Sigmoid colon (tissue), 7 donors: ENCODE results near the gene ADARB2. TPM values are rescaled to one million over a fixed set of nuclear protein-coding genes. Genes with fewer than 3 reads are reported as not detected.

Source experiments
- DNase-seq: peaks from one replicate; pipeline ENCODE4 v3.0.0-alpha.2; 2019
- H3K27ac ChIP-seq, 4 donors: fragments of 200-600 bp; sonication (generic); one replicate each; pipeline ENCODE4 v1.5.1; 2016 to 2019; ENCODE audit warnings: mild to moderate bottlenecking in 1 of 4
- H3K27me3 ChIP-seq, 3 donors: fragments of 200-600 bp; sonication (generic); one replicate each; pipeline ENCODE4 v1.5.1; 2019; ENCODE audit warnings: mild to moderate bottlenecking in 1 of 3
- H3K36me3 ChIP-seq, 4 donors: fragments of 200-600 bp; sonication (generic); one replicate each; pipeline ENCODE4 v1.5.1; 2016 to 2019
- H3K4me1 ChIP-seq, 4 donors: fragments of 200-600 bp; sonication (generic); one replicate each; pipeline ENCODE4 v1.5.1; 2017 to 2019
- H3K4me3 ChIP-seq, 4 donors: fragments of 200-600 bp; sonication (generic); one replicate each; pipeline ENCODE4 v1.5.1; 2017 to 2019; ENCODE audit warnings: mild to moderate bottlenecking in 2 of 4, moderate library complexity in 1 of 4
- H3K9me3 ChIP-seq, 4 donors: fragments of 200-600 bp in 3 of 4; sonication (generic) in 3 of 4; one replicate each; pipeline versions ENCODE4 v1.5.1 to v1.6.1; 2013 to 2019
- CTCF ChIP-seq, 4 experiments: fragments of 450-650 bp in 3 of 4; fragments of 200-600 bp in 1 of 4; IDR thresholded peaks; one replicate each; pipeline ENCODE4 v1.5.1; 2016 to 2019; ENCODE audit warnings: antibody characterized with exemption in 4 of 4, mild to moderate bottlenecking in 3 of 4, moderate library complexity in 2 of 4
- EP300 ChIP-seq, 4 donors: sonication (generic); formaldehyde crosslinking; IDR thresholded peaks; one replicate each; pipeline ENCODE4 v1.6.1; 2017; ENCODE audit warnings: antibody characterized with exemption in 4 of 4
- POLR2A ChIP-seq, 2 donors: fragments of 450-650 bp; IDR thresholded peaks; one replicate each; pipeline ENCODE4 v1.6.1; 2016; ENCODE audit warnings: antibody characterized with exemption in 2 of 2, mild to moderate bottlenecking in 2 of 2, moderate library complexity in 2 of 2
- POLR2AphosphoS5 ChIP-seq, 4 donors: sonication (generic); formaldehyde crosslinking; IDR thresholded peaks; one replicate each; pipeline ENCODE4 v1.6.1; 2017; ENCODE audit warnings: antibody characterized with exemption in 4 of 4
- WGBS, 2 donors: extraction: QIAGEN DNeasy Blood & Tissue Kit; methylation state at CpG; one replicate each; pipeline ENCODE4 v1.1.7; 2013; 5-methylcytosine and 5-hydroxymethylcytosine counted together
- intact Hi-C: fragments of 100-400 bp; cut with DNase I; formaldehyde crosslinking; loops from one replicate; pipeline ENCODE4 v1.15.1; 2023
- polyA plus RNA-seq, 3 donors: library from polyadenylated mRNA; stranded (reverse); fragments of 200-250 nt; gene quantifications; one replicate each; pipeline ENCODE4 v1.2.3, GENCODE V29; 2013
- total RNA-seq, 4 donors: library from RNA; depleted of rRNA; stranded (reverse); fragments of >200 nt; gene quantifications; one replicate each; pipeline ENCODE4 v1.1.0, GENCODE V29; 2016
- donor health status: healthy with polysubstance abuse.
- donor health status: Bipolar disorder and iron deficiency.
- donor health status: healthy.

Gene ADARB2
- total and polyA plus RNA-seq, 7 donors: 0.60 to 5.9 (median 3.5) TPM; not detected in 1

- H3K9me3 ChIP-seq: no peaks in the 10 kb centered on the region
- WGBS, 2 donors: 87 to 89% methylated on average over 6 of the region's 6 CpGs
- intact Hi-C loops: no loop called here
- H3K27ac ChIP-seq: no peak overlapping the region
- no peak overlapping the region for H3K4me3 ChIP-seq
- TF ChIP-seq CTCF (IDR thresholded peaks at IDR 0.05) (no peak), POLR2A (IDR thresholded peaks at IDR 0.05) (no peak), EP300 (IDR thresholded peaks at IDR 0.05) (no peak), POLR2AphosphoS5 (IDR thresholded peaks at IDR 0.05) (no peak)
- H3K4me1 ChIP-seq: no peaks in the 10 kb centered on the region
- no peaks in the 10 kb centered on the region for H3K36me3 ChIP-seq
- no peak for DNase-seq
- peaks cover 0 to 1% (median 0%) of the 10 kb centered on the region in 3 donors for H3K27me3 ChIP-seq
Observed at GRCh38 chr10:1521741-1522140, 215.6 kb downstream of the ADARB2 start.

- intact Hi-C loops: no loop called here
- WGBS, 2 donors: 60 to 76% methylated on average over 14 of the region's 14 CpGs
- TF ChIP-seq POLR2AphosphoS5 (IDR thresholded peaks at IDR 0.05) (no peak), CTCF (IDR thresholded peaks at IDR 0.05) (no peak), POLR2A (IDR thresholded peaks at IDR 0.05) (no peak), EP300 (IDR thresholded peaks at IDR 0.05) (no peak)
Observed at GRCh38 chr10:1520909-1521565, 216.3 kb downstream of the ADARB2 start.

GRCh38 chr10:1519391-1519790 lies 217.9 kb downstream of the ADARB2 start:
- no peaks in the 10 kb centered on the region for H3K9me3 ChIP-seq
- H3K27me3 ChIP-seq: no peaks in the 10 kb centered on the region
- H3K4me3 ChIP-seq: no peak overlapping the region
- 89 to 92% methylated on average over 6 of the region's 6 CpGs for WGBS, 2 donors
- no peak for TF ChIP-seq POLR2AphosphoS5 (IDR thresholded peaks at IDR 0.05)
- no peaks in the 10 kb centered on the region for H3K4me1 ChIP-seq
- intact Hi-C loops: no loop called here
- H3K27ac ChIP-seq: no peak overlapping the region
- H3K36me3 ChIP-seq: no peaks in the 10 kb centered on the region
- no peak for DNase-seq

More at GRCh38 chr10:1520909-1521565, 216.3 kb downstream of the ADARB2 start:
- no peak overlapping the region for H3K4me3 ChIP-seq
- H3K4me1 ChIP-seq: no peaks in the 10 kb centered on the region
- DNase-seq: no peak
- H3K27me3 ChIP-seq: no peaks in the 10 kb centered on the region
- H3K36me3 ChIP-seq: no peaks in the 10 kb centered on the region
- no peak overlapping the region for H3K27ac ChIP-seq
- H3K9me3 ChIP-seq: no peaks in the 10 kb centered on the region

GRCh38 chr10:1517684-1518083 lies 219.6 kb downstream of the ADARB2 start:
- H3K27me3 ChIP-seq: no peaks in the 10 kb centered on the region
- DNase-seq: no peak
- intact Hi-C loops: no loop called here
- H3K27ac ChIP-seq: no peak overlapping the region
- H3K4me3 ChIP-seq: no peak overlapping the region
- H3K36me3 ChIP-seq: no peaks in the 10 kb centered on the region
- no peaks in the 10 kb centered on the region for H3K4me1 ChIP-seq
- TF ChIP-seq CTCF (IDR thresholded peaks at IDR 0.05) (no peak), POLR2A (IDR thresholded peaks at IDR 0.05) (no peak), POLR2AphosphoS5 (IDR thresholded peaks at IDR 0.05) (no peak), EP300 (IDR thresholded peaks at IDR 0.05) (no peak)
- 85 to 91% methylated on average over 7 of the region's 7 CpGs for WGBS, 2 donors
- no peaks in the 10 kb centered on the region for H3K9me3 ChIP-seq

GRCh38 chr10:1516492-1517165 lies 220.7 kb downstream of the ADARB2 start:
- intact Hi-C loops: no loop called here
- no peak for TF ChIP-seq POLR2AphosphoS5 (IDR thresholded peaks at IDR 0.05)
- H3K27me3 ChIP-seq: no peaks in the 10 kb centered on the region
- DNase-seq: no peak
- H3K36me3 ChIP-seq: no peaks in the 10 kb centered on the region
- no peak overlapping the region for H3K27ac ChIP-seq
- H3K4me3 ChIP-seq: no peak overlapping the region
- no peaks in the 10 kb centered on the region for H3K9me3 ChIP-seq
- H3K4me1 ChIP-seq: no peaks in the 10 kb centered on the region
- WGBS, 2 donors: 80 to 83% methylated on average over 29 of the region's 29 CpGs
